Ramos (cell line): ENCODE data around the gene NUP42.
"Not testable (repeated sequence)": the region's sequence is repeated elsewhere in the genome, so short reads cannot be mapped to it uniquely, and the experiment has no call there.

Source experiments
- in situ Hi-C: fragments of 300-500 bp; cut with MboI; formaldehyde crosslinking; loops from one replicate; pipeline ENCODE4 v1.14.3; 2022; ENCODE audit warnings: low sequenced_read_pairs; ENCODE audit not compliant: unreplicated experiment

Gene NUP42

GRCh38 chr7:23181684-23182553 is at the start of gene NUP42:
Gene NUP42 (plus strand): TSS chr7:23182048. CDS start chr7:23182086, 38 bp downstream.
- in situ Hi-C loops: no loop called here

- in situ Hi-C loops: no loop called here
Observed at GRCh38 chr7:23133797-23134196, 48.1 kb upstream of the NUP42 start.

DNA sequence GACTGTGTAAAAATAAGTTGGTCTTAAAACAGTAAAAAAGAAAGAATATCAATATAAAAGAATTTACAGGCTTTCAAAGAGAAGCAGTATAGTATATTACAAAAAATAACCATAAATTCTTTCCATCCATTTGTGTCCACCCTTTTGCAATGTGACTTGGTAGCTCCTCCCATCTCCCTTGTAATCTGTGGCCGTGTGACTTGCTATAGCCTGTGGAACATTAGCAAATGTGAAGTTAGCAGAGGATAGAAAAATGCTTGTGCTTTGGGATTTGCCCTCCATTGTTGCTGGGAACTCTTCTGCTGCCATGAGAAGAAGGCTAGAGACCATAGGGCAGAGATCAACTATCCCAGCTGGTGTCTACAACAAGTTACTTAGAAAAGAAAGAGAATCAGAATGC is 46.1 kb upstream of the NUP42 start:
- in situ Hi-C loops: no loop called here

- in situ Hi-C loops: no loop called here
Observed at GRCh38 chr7:23136216-23136615, 45.6 kb upstream of the NUP42 start.

DNA sequence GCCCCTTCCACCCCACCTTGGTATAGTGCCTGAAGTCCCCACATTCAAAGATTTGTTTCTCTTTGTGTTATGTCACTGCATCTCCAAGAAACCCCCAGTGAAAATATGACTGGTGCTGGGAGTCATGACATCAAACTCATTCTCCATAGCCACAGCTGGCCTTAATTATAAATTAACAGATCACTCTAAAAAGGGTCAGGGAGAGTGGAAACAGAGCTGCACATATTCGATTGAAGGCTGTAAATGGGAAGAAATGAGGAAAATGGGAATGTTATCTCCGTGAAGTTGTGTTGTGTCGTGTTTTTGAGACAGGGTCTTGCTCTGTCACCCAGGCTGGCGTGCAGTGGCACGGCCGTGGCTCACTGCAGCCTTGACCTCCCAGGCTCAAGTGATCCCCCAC is 24.2 kb upstream of the NUP42 start:
- in situ Hi-C loops: no loop called here

DNA sequence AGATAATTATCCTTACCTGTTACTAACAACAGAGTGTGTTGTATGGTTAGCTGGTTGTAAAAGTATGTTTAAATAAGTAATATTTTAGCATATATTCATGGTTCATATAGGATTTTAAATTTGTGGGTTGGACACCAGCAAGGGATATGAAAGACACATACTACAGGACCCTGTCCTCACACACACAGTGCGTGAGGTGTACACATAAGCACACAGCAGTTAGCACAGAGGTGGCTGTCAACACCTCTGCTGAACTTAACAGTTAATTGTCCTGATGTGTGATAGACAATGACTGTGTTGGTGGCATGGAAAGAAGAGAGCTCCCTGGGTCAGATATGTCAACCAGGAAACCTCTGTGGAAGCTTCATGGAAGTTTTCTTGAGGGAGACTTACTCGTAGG is 23.3 kb upstream of the NUP42 start:
- in situ Hi-C loops: no loop called here

GRCh38 chr7:23161482-23161881 is 20.4 kb upstream of the NUP42 start:
- in situ Hi-C loops: no loop called here

GRCh38 chr7:23164846-23165245 is 17.0 kb upstream of the NUP42 start:
- in situ Hi-C loops: no loop called here

DNA sequence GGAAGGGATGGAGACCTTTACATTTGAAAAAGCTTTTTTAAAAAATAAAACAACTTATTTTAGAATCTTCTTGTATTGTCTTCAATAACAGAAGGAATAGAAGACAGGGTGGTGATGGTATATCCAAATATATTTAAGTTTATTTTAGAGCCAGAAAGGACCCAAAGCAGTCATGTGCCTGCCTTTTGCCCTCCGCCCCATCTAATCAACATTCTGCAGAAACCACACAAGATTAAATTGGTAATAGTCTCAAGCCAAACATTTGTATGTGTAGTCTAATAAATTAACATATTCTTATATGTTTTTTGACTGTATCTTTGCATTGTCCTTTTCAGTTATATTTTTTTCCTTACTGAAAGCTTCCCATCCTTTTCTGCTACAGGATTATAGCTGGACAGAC is 16.5 kb upstream of the NUP42 start:
- in situ Hi-C loops: no loop called here

DNA sequence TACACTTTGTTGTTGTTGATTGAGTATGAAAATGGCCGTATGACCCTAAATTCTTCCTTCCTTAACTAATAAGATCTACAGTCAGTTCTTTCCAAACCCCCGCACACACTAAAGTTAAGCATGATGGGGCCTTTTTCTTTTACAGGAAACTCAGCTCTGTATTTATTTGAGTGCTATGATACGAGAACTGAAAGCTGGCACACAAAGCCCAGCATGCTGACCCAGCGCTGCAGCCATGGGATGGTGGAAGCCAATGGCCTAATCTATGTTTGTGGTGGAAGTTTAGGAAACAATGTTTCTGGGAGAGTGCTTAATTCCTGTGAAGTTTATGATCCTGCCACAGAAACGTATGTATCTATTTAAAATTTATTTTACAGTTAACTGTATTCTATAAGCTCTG is 14.2 kb upstream of the NUP42 start:
- in situ Hi-C loops: no loop called here

GRCh38 chr7:23168111-23168885 is 13.6 kb upstream of the NUP42 start:
- in situ Hi-C loops: no loop called here

DNA sequence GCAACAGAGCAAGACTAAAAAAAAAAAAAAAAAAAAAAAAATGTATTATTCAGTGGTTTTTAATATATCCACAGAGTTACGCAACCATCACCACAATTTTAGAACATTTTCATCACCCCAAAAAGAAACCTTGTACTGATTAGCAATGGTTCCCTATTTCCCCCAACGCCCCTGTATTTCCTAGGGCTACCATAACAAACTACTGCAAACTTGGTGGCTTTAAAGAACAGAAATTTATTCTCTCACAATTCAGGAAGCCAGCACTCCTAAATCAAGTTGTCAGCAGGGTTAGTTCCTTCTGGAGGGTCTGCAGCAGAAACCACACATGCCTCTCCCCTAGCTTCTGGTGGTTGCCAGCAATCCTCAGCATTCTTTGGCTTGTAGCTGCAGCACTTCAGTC is 5.9 kb upstream of the NUP42 start:
- in situ Hi-C loops: no loop called here

GRCh38 chr7:23183279-23184012 is 1.6 kb downstream of the NUP42 start:
- in situ Hi-C loops: no loop called here

GRCh38 chr7:23184291-23184690 is 2.4 kb downstream of the NUP42 start:
- in situ Hi-C loops: no loop called here

- in situ Hi-C loops: no loop called here
Observed at GRCh38 chr7:23184709-23185359, 3.0 kb downstream of the NUP42 start.

GRCh38 chr7:23185980-23186379 is 4.1 kb downstream of the NUP42 start:
- in situ Hi-C loops: no loop called here

GRCh38 chr7:23191022-23191421 is 9.2 kb downstream of the NUP42 start:
- in situ Hi-C loops: no loop called here

- in situ Hi-C loops: not testable (repeated sequence)
Observed at GRCh38 chr7:23193650-23194227, 11.9 kb downstream of the NUP42 start.

- in situ Hi-C loops: no loop called here
Observed at GRCh38 chr7:23196306-23196705, 14.5 kb downstream of the NUP42 start.

DNA sequence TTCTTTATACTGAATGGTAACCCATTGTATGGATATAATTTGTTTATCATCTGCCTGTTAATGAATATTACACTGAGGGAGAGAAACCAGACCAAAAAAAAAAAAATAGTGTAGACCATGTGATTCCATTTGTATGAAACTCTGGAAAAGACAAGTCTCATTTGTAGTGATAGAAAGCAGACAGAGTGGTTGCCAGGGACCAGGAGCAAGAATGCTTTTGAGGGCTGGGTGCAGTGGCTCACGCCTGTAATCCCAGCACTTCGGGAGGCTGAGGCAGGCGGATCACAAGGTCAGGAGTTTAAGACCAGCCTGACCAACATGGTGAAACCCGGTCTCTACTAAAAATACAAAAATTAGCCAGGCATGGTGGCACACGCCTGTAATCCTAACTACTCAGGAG is 15.9 kb downstream of the NUP42 start:
- in situ Hi-C loops: not testable (repeated sequence)
